Neuronal stem cell (in vitro differentiated cells): Measurements from ENCODE around the gene CILP. TPM values are rescaled to one million over a fixed set of nuclear protein-coding genes. Genes with fewer than 3 reads are reported as not detected.

Experiments
- DNase-seq: peaks from one replicate; pipeline ENCODE4 v3.0.0-alpha.2; 2013; ENCODE audit warnings: low spot score
- H2AFZ ChIP-seq: one replicate; pipeline ENCODE4 v1.6.1; 2013; ENCODE audit warnings: mild to moderate bottlenecking, low read length, inconsistent platforms
- H2AK5ac ChIP-seq: 2 replicates; pipeline ENCODE4 v1.6.1; 2013; ENCODE audit warnings: low read depth, mild to moderate bottlenecking, inconsistent platforms, low read length, moderate library complexity, mixed read lengths
- H2BK120ac ChIP-seq: 2 replicates; pipeline ENCODE4 v1.6.1; 2013; ENCODE audit warnings: low read depth, mild to moderate bottlenecking, inconsistent platforms, low read length, moderate library complexity, mixed read lengths
- H2BK12ac ChIP-seq: one replicate; pipeline ENCODE4 v1.6.1; 2013; ENCODE audit warnings: low read length, inconsistent platforms
- H2BK15ac ChIP-seq: 2 replicates; pipeline ENCODE4 v1.6.1; 2013; ENCODE audit warnings: mild to moderate bottlenecking, low read length, inconsistent platforms, mixed read lengths
- H2BK5ac ChIP-seq: one replicate; pipeline ENCODE4 v1.6.1; 2013; ENCODE audit warnings: inconsistent platforms, mild to moderate bottlenecking, low read length, moderate library complexity
- H3K14ac ChIP-seq: one replicate; pipeline ENCODE4 v1.6.1; 2013; ENCODE audit warnings: low read length, inconsistent platforms
- H3K18ac ChIP-seq: 2 replicates; pipeline ENCODE4 v1.6.1; 2013; ENCODE audit warnings: low read length, inconsistent platforms
- H3K23ac ChIP-seq: 2 replicates; pipeline ENCODE4 v1.6.1; 2013; ENCODE audit warnings: low read depth, mild to moderate bottlenecking, mixed read lengths, low read length, inconsistent platforms; ENCODE audit not compliant: poor library complexity
- H3K27ac ChIP-seq: replicated peaks from 3 replicates; pipeline ENCODE4 v1.5.1; 2013; ENCODE audit warnings: low read length, inconsistent platforms
- H3K27me3 ChIP-seq, 3 experiments: 2 replicates each; pipeline ENCODE4 v1.6.1; 2013; ENCODE audit warnings: low read length in 3 of 3, mild to moderate bottlenecking in 2 of 3, inconsistent platforms in 1 of 3, low read depth in 1 of 3, mixed read lengths in 1 of 3, moderate library complexity in 1 of 3; ENCODE audit not compliant: control insufficient read depth in 3 of 3, insufficient read depth in 3 of 3
- H3K36me3 ChIP-seq, 2 donors: replicated peaks in 1 of 2; 2 replicates each; pipeline ENCODE4 v1.6.1; 2013; ENCODE audit warnings: low read length in 2 of 2; ENCODE audit not compliant: control insufficient read depth in 2 of 2, insufficient read depth in 2 of 2
- H3K4ac ChIP-seq: 2 replicates; pipeline ENCODE4 v1.6.1; 2013; ENCODE audit warnings: inconsistent platforms, mild to moderate bottlenecking, low read length, moderate library complexity
- H3K4me1 ChIP-seq, 2 donors: 1 replicate in 1 of 2; 2 replicates in 1 of 2; pipeline ENCODE4 v1.6.1; 2013; ENCODE audit warnings: low read length in 2 of 2, low read depth in 1 of 2; ENCODE audit not compliant: control insufficient read depth in 2 of 2, insufficient read depth in 1 of 2
- H3K4me2 ChIP-seq: one replicate; pipeline ENCODE4 v1.6.1; 2013; ENCODE audit warnings: mild to moderate bottlenecking, low read length, inconsistent platforms; ENCODE audit not compliant: insufficient read depth, poor library complexity, severe bottlenecking
- H3K4me3 ChIP-seq, 2 donors: 2 replicates each; pipeline ENCODE4 v1.5.1; 2013; ENCODE audit warnings: low read length in 2 of 2, mild to moderate bottlenecking in 2 of 2, inconsistent platforms in 1 of 2, moderate library complexity in 1 of 2
- H3K79me1 ChIP-seq: one replicate; pipeline ENCODE4 v1.6.1; 2013; ENCODE audit warnings: low read depth, mild to moderate bottlenecking, inconsistent platforms, low read length, moderate library complexity
- H3K9ac ChIP-seq: one replicate; pipeline ENCODE4 v1.6.1; 2013; ENCODE audit warnings: mild to moderate bottlenecking, low read depth, low read length, inconsistent platforms; ENCODE audit not compliant: poor library complexity
- H3K9me3 ChIP-seq, 2 donors: replicated peaks in 1 of 2; 2 replicates each; pipeline versions ENCODE3 to v1.6.1; 2013; ENCODE audit warnings: low read length in 2 of 2, mild to moderate bottlenecking in 2 of 2, inconsistent platforms in 1 of 2, low read depth in 1 of 2, mixed read lengths in 1 of 2, moderate library complexity in 1 of 2; ENCODE audit not compliant: control insufficient read depth in 2 of 2, insufficient read depth in 1 of 2
- H4K8ac ChIP-seq: one replicate; pipeline ENCODE4 v1.6.1; 2013; ENCODE audit warnings: low read depth, mild to moderate bottlenecking, inconsistent platforms, low read length, moderate library complexity
- H4K91ac ChIP-seq: one replicate; pipeline ENCODE4 v1.6.1; 2013; ENCODE audit warnings: low read length, low read depth, mild to moderate bottlenecking, inconsistent platforms; ENCODE audit not compliant: poor library complexity
- WGBS, 2 donors: extraction: QIAGEN DNeasy Blood & Tissue Kit; methylation state at CpG; one replicate each; pipeline ENCODE4 v1.1.7; 2013; ENCODE audit warnings: missing lambda C conversion rate in 2 of 2, mixed read lengths in 1 of 2; ENCODE audit not compliant: insufficient read length in 2 of 2, insufficient replicate concordance in 1 of 2; ENCODE audit errors: extremely low coverage in 2 of 2; 5-methylcytosine and 5-hydroxymethylcytosine counted together
- polyA plus RNA-seq, 2 experiments: library from polyadenylated mRNA; stranded (reverse); fragments of 200-250 nt; gene quantifications; one replicate each; pipeline ENCODE4 v1.2.3, GENCODE V29; 2013

The CILP gene, protein sequence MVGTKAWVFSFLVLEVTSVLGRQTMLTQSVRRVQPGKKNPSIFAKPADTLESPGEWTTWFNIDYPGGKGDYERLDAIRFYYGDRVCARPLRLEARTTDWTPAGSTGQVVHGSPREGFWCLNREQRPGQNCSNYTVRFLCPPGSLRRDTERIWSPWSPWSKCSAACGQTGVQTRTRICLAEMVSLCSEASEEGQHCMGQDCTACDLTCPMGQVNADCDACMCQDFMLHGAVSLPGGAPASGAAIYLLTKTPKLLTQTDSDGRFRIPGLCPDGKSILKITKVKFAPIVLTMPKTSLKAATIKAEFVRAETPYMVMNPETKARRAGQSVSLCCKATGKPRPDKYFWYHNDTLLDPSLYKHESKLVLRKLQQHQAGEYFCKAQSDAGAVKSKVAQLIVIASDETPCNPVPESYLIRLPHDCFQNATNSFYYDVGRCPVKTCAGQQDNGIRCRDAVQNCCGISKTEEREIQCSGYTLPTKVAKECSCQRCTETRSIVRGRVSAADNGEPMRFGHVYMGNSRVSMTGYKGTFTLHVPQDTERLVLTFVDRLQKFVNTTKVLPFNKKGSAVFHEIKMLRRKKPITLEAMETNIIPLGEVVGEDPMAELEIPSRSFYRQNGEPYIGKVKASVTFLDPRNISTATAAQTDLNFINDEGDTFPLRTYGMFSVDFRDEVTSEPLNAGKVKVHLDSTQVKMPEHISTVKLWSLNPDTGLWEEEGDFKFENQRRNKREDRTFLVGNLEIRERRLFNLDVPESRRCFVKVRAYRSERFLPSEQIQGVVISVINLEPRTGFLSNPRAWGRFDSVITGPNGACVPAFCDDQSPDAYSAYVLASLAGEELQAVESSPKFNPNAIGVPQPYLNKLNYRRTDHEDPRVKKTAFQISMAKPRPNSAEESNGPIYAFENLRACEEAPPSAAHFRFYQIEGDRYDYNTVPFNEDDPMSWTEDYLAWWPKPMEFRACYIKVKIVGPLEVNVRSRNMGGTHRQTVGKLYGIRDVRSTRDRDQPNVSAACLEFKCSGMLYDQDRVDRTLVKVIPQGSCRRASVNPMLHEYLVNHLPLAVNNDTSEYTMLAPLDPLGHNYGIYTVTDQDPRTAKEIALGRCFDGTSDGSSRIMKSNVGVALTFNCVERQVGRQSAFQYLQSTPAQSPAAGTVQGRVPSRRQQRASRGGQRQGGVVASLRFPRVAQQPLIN
- 0.03 TPM for polyA plus RNA-seq (2013, experiment 1 of 2)
- polyA plus RNA-seq (2013, experiment 2 of 2), result 0.03 TPM

DNA sequence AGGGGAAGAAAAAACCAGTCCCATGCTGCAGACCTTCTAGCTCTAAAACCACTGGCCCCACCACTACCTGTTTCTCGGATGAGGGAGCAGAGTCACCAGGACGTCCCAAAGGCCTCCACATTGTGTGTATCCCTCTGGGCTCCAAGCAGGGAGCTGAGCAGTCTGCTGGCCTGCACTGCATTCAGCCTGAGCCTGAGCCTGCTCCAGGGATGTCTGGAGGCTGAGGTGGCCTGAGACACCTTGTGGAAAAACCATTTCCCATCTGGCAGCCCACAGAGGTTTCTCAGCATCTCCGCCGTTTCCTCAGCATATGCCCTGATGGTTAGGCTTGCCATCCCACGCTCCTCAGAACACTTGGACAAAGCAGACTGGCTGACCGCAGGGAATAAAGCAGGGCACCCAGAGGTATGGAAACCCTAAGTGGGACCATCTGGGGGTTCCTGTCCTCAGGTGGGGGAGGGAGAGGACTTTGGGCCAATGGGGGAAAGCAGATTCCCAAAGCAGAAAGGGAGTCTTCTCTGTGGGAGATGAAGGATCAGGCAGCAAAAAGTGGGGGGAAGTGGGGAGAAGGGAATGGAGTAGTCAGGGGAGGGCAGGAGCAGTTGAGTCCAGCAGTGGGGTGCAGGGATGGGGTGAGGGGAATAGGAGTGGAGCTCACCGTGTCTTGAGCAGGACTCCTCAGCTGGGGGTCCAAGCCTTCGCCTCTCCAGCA lies at the start of gene CILP:
Gene CILP, minus strand, starts transcription at position 704 of the 712 bp plus-strand sequence. CDS start 1,718 bp downstream, outside the sequence.
- H2AK5ac ChIP-seq, result peak within 1 kb of the TSS; percentile 53
- no peaks in the 10 kb centered on the region for H3K9me3 ChIP-seq
- peak within 1 kb of the TSS; percentile 71 for H2BK15ac ChIP-seq
- peaks cover 0 to 21% (median 0%) of the 10 kb centered on the region in 3 experiments for H3K27me3 ChIP-seq
- no peak within 1 kb of the TSS for H3K9ac ChIP-seq
- H3K18ac ChIP-seq, result peak within 1 kb of the TSS; percentile 72
- peak within 1 kb of the TSS; percentile 3 for H3K14ac ChIP-seq
- no peak within 1 kb of the TSS for H2BK120ac ChIP-seq
- peaks cover 4 to 13% of the 10 kb centered on the region in 2 donors for H3K4me1 ChIP-seq
- H2BK12ac ChIP-seq, result no peak within 1 kb of the TSS
- H3K4me2 ChIP-seq, result no peak within 1 kb of the TSS
- no peak within 1 kb of the TSS for H3K4me3 ChIP-seq
- H3K27ac ChIP-seq, result no peak within 1 kb of the TSS
- no peaks in the 10 kb centered on the region for H3K36me3 ChIP-seq
- no peak within 1 kb of the TSS for H3K4ac ChIP-seq
- no peak within 1 kb of the TSS for H4K8ac ChIP-seq
- no peak for DNase-seq
- H2AFZ ChIP-seq, result peak within 1 kb of the TSS; percentile 30
- H3K23ac ChIP-seq, result no peak within 1 kb of the TSS
- no peak within 1 kb of the TSS for H2BK5ac ChIP-seq
- no CpG with 5 or more reads among the region's 8 CpGs for WGBS, 2 donors
- no peak within 1 kb of the TSS for H4K91ac ChIP-seq
- no peaks in the 10 kb centered on the region for H3K79me1 ChIP-seq

DNA sequence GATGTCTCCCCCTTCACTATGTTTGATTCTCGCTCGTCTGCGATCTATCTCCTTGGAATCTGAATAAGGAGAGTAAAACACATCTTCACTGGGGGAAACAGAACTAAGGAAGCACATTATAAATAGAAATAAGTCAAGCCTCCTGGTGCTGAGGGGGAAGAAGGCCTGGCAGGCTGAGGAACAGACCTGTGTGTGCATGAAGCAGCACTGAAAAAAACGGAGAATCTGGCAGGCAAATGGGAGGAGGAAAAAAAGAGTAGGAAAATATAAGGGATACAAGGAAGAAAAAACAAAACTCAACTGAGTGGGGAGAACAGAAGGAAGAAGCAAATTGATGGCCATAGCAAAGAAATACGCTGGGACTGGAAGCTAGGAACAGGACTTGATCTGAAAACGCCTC lies 49.7 kb upstream of the CILP start:
- Histone ChIP-seq H2BK12ac (no peak overlapping the region), H3K4ac (no peak overlapping the region)

DNA sequence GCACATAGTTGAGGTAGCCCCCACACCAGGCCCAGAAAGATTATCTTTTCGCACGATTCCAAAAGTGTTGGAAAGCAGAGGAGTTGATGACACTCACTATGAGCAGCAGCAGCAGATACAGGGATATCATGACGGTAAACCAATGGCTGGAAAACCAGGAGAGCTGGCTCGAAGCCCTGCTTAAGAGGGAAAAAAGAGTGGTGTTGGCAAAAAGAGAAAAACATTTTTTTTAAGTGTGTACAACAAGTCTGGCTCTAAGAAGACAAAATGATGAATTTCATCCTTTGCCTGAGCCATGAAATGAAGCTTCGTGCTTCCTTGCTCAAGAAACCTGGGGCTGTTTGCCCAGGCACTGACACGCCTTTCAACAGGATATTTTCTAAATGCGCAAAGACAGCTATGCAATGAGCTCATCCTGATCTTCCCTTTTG lies 48.1 kb upstream of the CILP start:
- Histone ChIP-seq H3K27me3 (no peaks in the 10 kb centered on the region), H3K9me3 (peaks cover 0 to 2% of the 10 kb centered on the region in 2 donors), H2BK15ac (no peak overlapping the region), H3K23ac (no peak overlapping the region), H3K36me3 (peaks cover 15 to 62% of the 10 kb centered on the region in 2 donors), H2BK5ac (no peak overlapping the region), H3K9ac (no peak overlapping the region), H3K27ac (no peak overlapping the region), H2AFZ (no peak overlapping the region), H4K91ac (no peak overlapping the region), H3K4ac (no peak overlapping the region), H2BK12ac (no peak overlapping the region), H4K8ac (no peak overlapping the region), H3K4me2 (no peak overlapping the region), H3K4me1 (peaks cover 4 to 11% of the 10 kb centered on the region in 2 donors), H3K18ac (no peak overlapping the region), H2BK120ac (no peak overlapping the region), H3K14ac (no peak overlapping the region), H3K79me1 (no peaks in the 10 kb centered on the region), H2AK5ac (no peak overlapping the region), H3K4me3 (no peak overlapping the region)
- DNase-seq, result no peak
- no CpG with 5 or more reads among the region's 7 CpGs for WGBS, 2 donors

More for the DNA sequence above, 49.7 kb upstream of the CILP start:
- Histone ChIP-seq H3K27me3 (no peaks in the 10 kb centered on the region), H3K14ac (no peak overlapping the region), H3K18ac (no peak overlapping the region), H4K8ac (no peak overlapping the region), H3K4me2 (no peak overlapping the region), H4K91ac (no peak overlapping the region), H3K23ac (no peak overlapping the region), H2BK15ac (no peak overlapping the region), H2AK5ac (no peak overlapping the region), H2BK120ac (no peak overlapping the region), H3K27ac (no peak overlapping the region), H2AFZ (no peak overlapping the region), H3K9ac (no peak overlapping the region), H3K4me3 (no peak overlapping the region), H3K36me3 (peaks cover 16 to 70% of the 10 kb centered on the region in 2 donors), H3K4me1 (no peaks in the 10 kb centered on the region), H3K79me1 (no peaks in the 10 kb centered on the region), H3K9me3 (peaks cover 0 to 2% of the 10 kb centered on the region in 2 donors), H2BK5ac (no peak overlapping the region)
- DNase-seq, result no peak
- WGBS, 2 donors, result no CpG with 5 or more reads among the region's 6 CpGs
